Testis (tissue), 2 donors: Measurements from ENCODE around the gene SHCBP1L.

Experiments used
- CTCF ChIP-seq, 3 experiments: fragments of 450-650 bp in 2 of 3; fragments of 200-600 bp in 1 of 3; sonication (generic) in 1 of 3; IDR thresholded peaks; one replicate each; pipeline ENCODE4 v1.5.1; 2016 to 2019; ENCODE audit warnings: antibody characterized with exemption in 3 of 3, mild to moderate bottlenecking in 2 of 3, moderate library complexity in 1 of 3
- POLR2A ChIP-seq: fragments of 450-650 bp; IDR thresholded peaks from one replicate; pipeline ENCODE4 v1.6.1; 2017; ENCODE audit warnings: antibody characterized with exemption, mild to moderate bottlenecking, moderate library complexity

- TF ChIP-seq CTCF (IDR thresholded peaks at IDR 0.05) (no peak), POLR2A (no peak)
Measured at GRCh38 chr1:182875889-182876288, 77.1 kb downstream of the SHCBP1L start.
